Uterus (tissue), 4 donors: Measurements from ENCODE around the gene PRKX. TPM values are rescaled to one million over a fixed set of nuclear protein-coding genes. Genes with fewer than 3 reads are reported as not detected.

Source experiments
- DNase-seq, 2 donors: peaks; one replicate each; pipeline ENCODE4 v3.0.0-alpha.2; 2019 to 2020
- H3K27ac ChIP-seq, 2 donors: fragments of 200-600 bp; sonication (generic); 1 replicate in 1 of 2; 2 replicates in 1 of 2; pipeline ENCODE4 v1.5.1; 2016 to 2018
- H3K27me3 ChIP-seq, 2 donors: fragments of 200-600 bp; sonication (generic); one replicate each; pipeline ENCODE4 v1.5.1; 2018 to 2019; ENCODE audit warnings: control low read depth in 1 of 2
- H3K36me3 ChIP-seq, 2 donors: fragments of 200-600 bp; sonication (generic); one replicate each; pipeline ENCODE4 v1.5.1; 2019; ENCODE audit warnings: control low read depth in 1 of 2
- H3K4me1 ChIP-seq, 2 donors: fragments of 200-600 bp; sonication (generic); one replicate each; pipeline ENCODE4 v1.5.1; 2018 to 2019; ENCODE audit warnings: control low read depth in 1 of 2
- H3K4me3 ChIP-seq, 2 donors: fragments of 200-600 bp; sonication (generic); 1 replicate in 1 of 2; 2 replicates in 1 of 2; pipeline ENCODE4 v1.5.1; 2018 to 2019; ENCODE audit warnings: mild to moderate bottlenecking in 1 of 2
- H3K9me3 ChIP-seq, 2 donors: fragments of 200-600 bp; sonication (generic); one replicate each; pipeline ENCODE4 v1.5.1; 2019; ENCODE audit warnings: control low read depth in 1 of 2
- POLR2A ChIP-seq, 2 donors: fragments of 450-650 bp; IDR thresholded peaks; one replicate each; pipeline ENCODE4 v1.6.1; 2016; ENCODE audit warnings: antibody characterized with exemption in 2 of 2, mild to moderate bottlenecking in 1 of 2, moderate library complexity in 1 of 2
- intact Hi-C: fragments of 100-400 bp; cut with DNase I; formaldehyde crosslinking; loops from one replicate; pipeline ENCODE4 v1.15.1; 2023; ENCODE audit warnings: low total_unique reads
- total RNA-seq, 4 donors: library from RNA; depleted of rRNA in 3 of 4; stranded (reverse); fragments of >200 nt in 3 of 4; gene quantifications; one replicate each; pipeline versions ENCODE4 v1.1.0 to v1.2.4, GENCODE V29; 2014 to 2023
- TF ChIP-seq, protein P1 (sequence below), 4 experiments: fragments of 200-600 bp in 2 of 4; fragments of 450-650 bp in 2 of 4; sonication (generic) in 2 of 4; IDR thresholded peaks; one replicate each; pipeline ENCODE4 v1.5.1; 2016 to 2019; ENCODE audit warnings: antibody characterized with exemption in 4 of 4, mild to moderate bottlenecking in 2 of 4, moderate library complexity in 1 of 4
- donor health status: DM: yes; HTN: yes; CAD: no.

Gene PRKX
- total RNA-seq, 4 donors from 2014 or later, result 8.5 to 27.9 (median 12.0) TPM

DNA sequence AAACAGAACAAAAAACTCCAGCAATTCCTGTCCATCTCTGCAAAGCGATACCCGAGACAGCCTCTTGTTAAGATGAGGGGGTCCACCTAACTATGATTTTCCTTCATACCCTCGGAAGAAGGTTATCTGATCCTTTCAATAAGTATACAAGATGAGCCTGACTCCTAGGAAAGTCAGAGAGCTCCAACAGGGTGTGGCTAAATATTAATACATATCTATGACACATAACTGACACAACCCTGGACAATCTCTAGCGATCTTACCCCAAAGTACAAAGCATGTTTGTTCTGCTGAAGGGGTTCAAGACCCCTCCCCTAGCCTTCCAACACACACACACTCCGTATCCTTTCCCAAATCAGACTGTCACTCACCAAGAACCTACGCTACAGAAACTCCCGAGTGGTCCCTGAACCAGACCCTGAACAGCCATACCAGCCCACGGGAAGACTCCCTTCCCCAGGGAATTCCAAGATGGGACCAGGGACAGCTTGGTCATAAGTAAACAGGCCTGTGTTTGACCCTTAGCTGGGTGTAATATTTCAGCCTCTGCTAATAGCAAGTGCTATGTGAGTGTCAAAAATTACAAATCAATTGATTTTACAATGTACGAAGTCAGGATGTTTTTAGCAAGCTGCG lies 110.3 kb downstream of the PRKX start:
- TF ChIP-seq, protein P1, sequence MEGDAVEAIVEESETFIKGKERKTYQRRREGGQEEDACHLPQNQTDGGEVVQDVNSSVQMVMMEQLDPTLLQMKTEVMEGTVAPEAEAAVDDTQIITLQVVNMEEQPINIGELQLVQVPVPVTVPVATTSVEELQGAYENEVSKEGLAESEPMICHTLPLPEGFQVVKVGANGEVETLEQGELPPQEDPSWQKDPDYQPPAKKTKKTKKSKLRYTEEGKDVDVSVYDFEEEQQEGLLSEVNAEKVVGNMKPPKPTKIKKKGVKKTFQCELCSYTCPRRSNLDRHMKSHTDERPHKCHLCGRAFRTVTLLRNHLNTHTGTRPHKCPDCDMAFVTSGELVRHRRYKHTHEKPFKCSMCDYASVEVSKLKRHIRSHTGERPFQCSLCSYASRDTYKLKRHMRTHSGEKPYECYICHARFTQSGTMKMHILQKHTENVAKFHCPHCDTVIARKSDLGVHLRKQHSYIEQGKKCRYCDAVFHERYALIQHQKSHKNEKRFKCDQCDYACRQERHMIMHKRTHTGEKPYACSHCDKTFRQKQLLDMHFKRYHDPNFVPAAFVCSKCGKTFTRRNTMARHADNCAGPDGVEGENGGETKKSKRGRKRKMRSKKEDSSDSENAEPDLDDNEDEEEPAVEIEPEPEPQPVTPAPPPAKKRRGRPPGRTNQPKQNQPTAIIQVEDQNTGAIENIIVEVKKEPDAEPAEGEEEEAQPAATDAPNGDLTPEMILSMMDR (IDR thresholded peaks at IDR 0.05), result no peak
- TF ChIP-seq POLR2A (IDR thresholded peaks at IDR 0.05), result no peak
- no peak overlapping the region for H3K27ac ChIP-seq

GRCh38 chrX:3599802-3600430 lies 113.5 kb downstream of the PRKX start:
- intact Hi-C loops, result no loop called here
- H3K27ac ChIP-seq, result no peak overlapping the region
- no peaks in the 10 kb centered on the region for H3K36me3 ChIP-seq
- no peak overlapping the region for H3K4me3 ChIP-seq
- DNase-seq, result no peak
- TF ChIP-seq, protein P1 (IDR thresholded peaks at IDR 0.05), result no peak
- TF ChIP-seq POLR2A (IDR thresholded peaks at IDR 0.05), result no peak
- H3K4me1 ChIP-seq, result no peaks in the 10 kb centered on the region
- H3K27me3 ChIP-seq, result no peaks in the 10 kb centered on the region
- H3K9me3 ChIP-seq, result no peaks in the 10 kb centered on the region

More for the DNA sequence above, 110.3 kb downstream of the PRKX start:
- no peak overlapping the region for H3K4me3 ChIP-seq
- no peaks in the 10 kb centered on the region for H3K27me3 ChIP-seq
- no peak for DNase-seq
- intact Hi-C loops, result no loop called here
- no peaks in the 10 kb centered on the region for H3K9me3 ChIP-seq
- no peaks in the 10 kb centered on the region for H3K4me1 ChIP-seq
- no peaks in the 10 kb centered on the region for H3K36me3 ChIP-seq

GRCh38 chrX:3598709-3599108 lies 114.7 kb downstream of the PRKX start:
- Histone ChIP-seq H3K27me3 (no peaks in the 10 kb centered on the region), H3K36me3 (no peaks in the 10 kb centered on the region), H3K4me1 (no peaks in the 10 kb centered on the region), H3K9me3 (no peaks in the 10 kb centered on the region), H3K4me3 (no peak overlapping the region), H3K27ac (no peak overlapping the region)
- no peak for TF ChIP-seq POLR2A (IDR thresholded peaks at IDR 0.05)
- TF ChIP-seq, protein P1 (IDR thresholded peaks at IDR 0.05), result no peak
- DNase-seq, result no peak
- intact Hi-C loops, result no loop called here

DNA sequence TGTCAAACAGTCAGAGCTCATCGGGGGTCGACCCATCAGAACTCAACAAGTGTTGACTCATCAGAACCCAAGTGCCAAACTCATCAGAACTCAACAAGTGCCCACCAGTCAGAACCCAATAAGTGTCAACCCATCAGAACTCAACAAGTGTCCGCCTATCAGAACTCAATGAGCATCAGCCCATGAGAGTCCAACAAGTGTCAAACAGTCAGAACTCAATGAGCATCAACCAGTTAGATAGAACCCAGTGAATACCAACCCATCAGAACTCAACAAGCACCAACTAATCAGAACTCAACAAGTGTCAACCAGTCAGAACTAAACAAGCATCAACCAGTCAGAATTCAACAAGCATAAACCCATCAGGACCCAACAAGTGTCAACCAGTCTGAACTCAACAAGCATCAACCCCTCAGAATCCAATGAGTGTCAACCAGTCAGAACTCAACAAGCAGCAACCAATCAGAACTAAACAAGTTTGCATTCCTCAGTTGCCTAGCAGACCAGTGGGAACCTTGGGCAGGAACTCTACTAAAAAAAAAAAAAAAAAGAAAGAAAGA lies 115.3 kb downstream of the PRKX start:
- no peaks in the 10 kb centered on the region for H3K4me1 ChIP-seq
- TF ChIP-seq POLR2A (IDR thresholded peaks at IDR 0.05), result no peak
- TF ChIP-seq, protein P1 (IDR thresholded peaks at IDR 0.05), result no peak
- H3K27ac ChIP-seq, result no peak overlapping the region
- DNase-seq, result no peak
- no peaks in the 10 kb centered on the region for H3K27me3 ChIP-seq
- H3K4me3 ChIP-seq, result no peak overlapping the region
- no peaks in the 10 kb centered on the region for H3K36me3 ChIP-seq
- H3K9me3 ChIP-seq, result no peaks in the 10 kb centered on the region
- intact Hi-C loops, result no loop called here

DNA sequence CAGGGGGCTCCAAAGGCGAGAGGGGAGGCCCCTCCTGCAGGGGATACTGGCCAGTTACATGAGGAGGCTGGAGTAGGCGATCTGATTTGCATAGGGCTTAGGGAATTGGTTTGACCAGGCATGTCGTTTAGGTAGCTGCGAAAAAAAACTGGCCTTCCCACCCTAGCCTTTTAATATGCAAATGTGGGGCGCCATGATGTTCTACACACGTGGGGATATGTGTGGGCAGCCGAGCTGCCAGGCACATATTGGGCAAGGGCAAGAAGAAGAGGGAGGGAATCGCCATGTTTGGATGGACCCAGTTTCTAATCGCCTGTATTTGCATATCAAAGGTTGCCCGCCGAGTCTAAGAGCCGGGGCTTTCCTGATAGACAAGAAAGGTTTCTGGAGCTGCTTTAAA lies 121.3 kb downstream of the PRKX start:
- TF ChIP-seq POLR2A (IDR thresholded peaks at IDR 0.05), result no peak
- TF ChIP-seq, protein P1 (IDR thresholded peaks at IDR 0.05), result no peak
- Histone ChIP-seq H3K27me3 (no peaks in the 10 kb centered on the region), H3K36me3 (no peaks in the 10 kb centered on the region), H3K27ac (no peak overlapping the region), H3K4me3 (no peak overlapping the region), H3K9me3 (no peaks in the 10 kb centered on the region), H3K4me1 (no peaks in the 10 kb centered on the region)
- intact Hi-C loops, result no loop called here
- DNase-seq, result no peak
